Lower lobe of right lung (tissue), 2 donors: ENCODE results near the gene RASSF4. TPM values are rescaled to one million over a fixed set of nuclear protein-coding genes. Genes with fewer than 3 reads are reported as not detected.

ENCODE experiments used
- ATAC-seq, 2 donors: fragments of 200-7000 bp; cut with Tn5 transposase; one replicate each; pipeline ENCODE4 v1.9.1; 2020 to 2022; ENCODE audit warnings: mild to moderate bottlenecking in 2 of 2, moderate library complexity in 2 of 2
- DNase-seq: peaks from one replicate; pipeline ENCODE4 v3.0.0-alpha.2; 2020
- H3K27ac ChIP-seq: fragments of 200-600 bp; one replicate; pipeline ENCODE4 v1.8.0; 2022
- H3K27me3 ChIP-seq: fragments of 200-600 bp; one replicate; pipeline ENCODE4 v1.8.0; 2022; ENCODE audit warnings: low read depth
- H3K36me3 ChIP-seq: fragments of 200-600 bp; one replicate; pipeline ENCODE4 v1.8.0; 2022; ENCODE audit warnings: mild to moderate bottlenecking
- H3K4me1 ChIP-seq: fragments of 200-600 bp; one replicate; pipeline ENCODE4 v1.8.0; 2022
- H3K4me3 ChIP-seq: fragments of 200-600 bp; one replicate; pipeline ENCODE4 v1.8.0; 2022; ENCODE audit warnings: mild to moderate bottlenecking
- H3K9me3 ChIP-seq: fragments of 200-600 bp; one replicate; pipeline ENCODE4 v1.8.0; 2022
- CTCF ChIP-seq: fragments of 200-600 bp; IDR thresholded peaks from one replicate; pipeline ENCODE4 v1.8.0; 2022; ENCODE audit warnings: antibody characterized with exemption, mild to moderate bottlenecking
- intact Hi-C: fragments of 100-400 bp; cut with DNase I; formaldehyde crosslinking; loops from one replicate; pipeline ENCODE4 v1.11.0; 2022
- long read RNA-seq: library from polyadenylated mRNA; unstranded; transcript quantifications from one replicate; pipeline ENCODE4 v2.0.0, GENCODE V29; 2021
- total RNA-seq: library from RNA; stranded (reverse); fragmentation: NEBNext Ultra II Directional; extraction: Animal tissue kit (Norgen Biotek cat#: 25700); gene quantifications from one replicate; pipeline ENCODE4 v1.2.1, GENCODE V29; 2021
- donor health status: DM: no; HTN: yes; CAD: no; lungs with severe emphysema.

The RASSF4 gene
- total RNA-seq: 49.0 TPM
- long read RNA-seq, full-length matches to known transcripts: 25 of 112 reads
- long read RNA-seq, partial matches to known transcripts: 41 of 112 reads
- long read RNA-seq, other reads (novel, unspliced or antisense): 46 of 112 reads

- peak; percentile 96 to 97 for ATAC-seq
- intact Hi-C loops: no loop called here
- Histone ChIP-seq H3K27ac (peak within 1 kb of the TSS; percentile 94), H3K4me3 (peak within 1 kb of the TSS; percentile 78), H3K9me3 (no peaks in the 10 kb centered on the region), H3K36me3 (peaks cover 13% of the 10 kb centered on the region), H3K27me3 (no peaks in the 10 kb centered on the region), H3K4me1 (peaks cover 62% of the 10 kb centered on the region)
- DNase-seq: peak; percentile 97
- TF ChIP-seq CTCF: no peak
Observed at GRCh38 chr10:44959247-44960087, at the start of gene RASSF4. RASSF4 (plus strand) TSS chr10:44959802; CDS start chr10:44970203, 10,401 bp downstream.

GRCh38 chr10:44909910-44910309, 49.7 kb upstream of the RASSF4 start:
- DNase-seq (no peak), ATAC-seq (no peak)
- TF ChIP-seq CTCF: no peak
- no peak overlapping the region for H3K4me3 ChIP-seq
- no peaks in the 10 kb centered on the region for H3K9me3 ChIP-seq
- H3K4me1 ChIP-seq: peaks cover 6% of the 10 kb centered on the region
- H3K27ac ChIP-seq: no peak overlapping the region
- no peaks in the 10 kb centered on the region for H3K27me3 ChIP-seq
- intact Hi-C loops: no loop called here
- no peaks in the 10 kb centered on the region for H3K36me3 ChIP-seq

GRCh38 chr10:44910602-44911001, 49.0 kb upstream of the RASSF4 start:
- Histone ChIP-seq H3K27ac (no peak overlapping the region), H3K4me1 (peaks cover 6% of the 10 kb centered on the region), H3K9me3 (no peaks in the 10 kb centered on the region), H3K4me3 (no peak overlapping the region), H3K36me3 (no peaks in the 10 kb centered on the region), H3K27me3 (no peaks in the 10 kb centered on the region)
- ATAC-seq: no peak
- no peak for DNase-seq
- intact Hi-C loops: no loop called here
- no peak for TF ChIP-seq CTCF

- DNase-seq (peak; percentile 79), ATAC-seq (peak; percentile 93 to 96)
- Histone ChIP-seq H3K27ac (no peak within 1 kb of the TSS), H3K9me3 (no peaks in the 10 kb centered on the region), H3K27me3 (no peaks in the 10 kb centered on the region), H3K4me3 (no peak within 1 kb of the TSS), H3K36me3 (no peaks in the 10 kb centered on the region), H3K4me1 (peaks cover 6% of the 10 kb centered on the region)
- intact Hi-C loops: no loop called here
- no peak for TF ChIP-seq CTCF
Observed at GRCh38 chr10:44911081-44911540, 48.5 kb upstream of the RASSF4 start, which contains the start of gene TMEM72. TMEM72 (plus strand) TSS chr10:44911337; CDS start chr10:44911513, 176 bp downstream.

GRCh38 chr10:44911951-44912350, 47.7 kb upstream of the RASSF4 start:
- Histone ChIP-seq H3K36me3 (no peaks in the 10 kb centered on the region), H3K4me3 (no peak overlapping the region), H3K9me3 (no peaks in the 10 kb centered on the region), H3K27me3 (no peaks in the 10 kb centered on the region), H3K27ac (no peak overlapping the region), H3K4me1 (peaks cover 6% of the 10 kb centered on the region)
- intact Hi-C loops: no loop called here
- DNase-seq: no peak
- no peak for TF ChIP-seq CTCF
- no peak for ATAC-seq
